PFSK-1 (cell line): ENCODE results near the gene HSPB9.

Source experiments
- FOXP2 ChIP-seq: optimal IDR thresholded peaks from 2 replicates; pipeline ENCODE3; 2011; ENCODE audit warnings: borderline replicate concordance, control low read depth, inconsistent platforms; ENCODE audit not compliant: insufficient read depth; ENCODE audit errors: extremely low read length, extremely low read depth
- POLR2AphosphoS5 ChIP-seq: IDR thresholded peaks from 2 replicates; pipeline ENCODE4 v1.6.1; 2012; ENCODE audit warnings: low read depth, mild to moderate bottlenecking, control low read depth, low read length, moderate library complexity
- SIN3A ChIP-seq: IDR thresholded peaks from 2 replicates; pipeline ENCODE4 v1.6.1; 2012; ENCODE audit warnings: mild to moderate bottlenecking, low read length, moderate library complexity, borderline replicate concordance; ENCODE audit not compliant: insufficient read depth
- TAF1 ChIP-seq: IDR thresholded peaks from 2 replicates; pipeline ENCODE4 v1.6.1; 2012; ENCODE audit warnings: low read length, control low read depth, borderline replicate concordance; ENCODE audit not compliant: insufficient read depth
- TF ChIP-seq, protein P1 (sequence below), 2 experiments: IDR thresholded peaks; 2 replicates each; pipeline versions ENCODE4 v1.6.1 to v1.8.0; 2011 to 2012; ENCODE audit warnings: low read depth in 2 of 2, low read length in 2 of 2, control low read depth in 1 of 2, inconsistent platforms in 1 of 2, mild to moderate bottlenecking in 1 of 2, moderate library complexity in 1 of 2; ENCODE audit not compliant: insufficient read depth in 1 of 2

Gene HSPB9

DNA sequence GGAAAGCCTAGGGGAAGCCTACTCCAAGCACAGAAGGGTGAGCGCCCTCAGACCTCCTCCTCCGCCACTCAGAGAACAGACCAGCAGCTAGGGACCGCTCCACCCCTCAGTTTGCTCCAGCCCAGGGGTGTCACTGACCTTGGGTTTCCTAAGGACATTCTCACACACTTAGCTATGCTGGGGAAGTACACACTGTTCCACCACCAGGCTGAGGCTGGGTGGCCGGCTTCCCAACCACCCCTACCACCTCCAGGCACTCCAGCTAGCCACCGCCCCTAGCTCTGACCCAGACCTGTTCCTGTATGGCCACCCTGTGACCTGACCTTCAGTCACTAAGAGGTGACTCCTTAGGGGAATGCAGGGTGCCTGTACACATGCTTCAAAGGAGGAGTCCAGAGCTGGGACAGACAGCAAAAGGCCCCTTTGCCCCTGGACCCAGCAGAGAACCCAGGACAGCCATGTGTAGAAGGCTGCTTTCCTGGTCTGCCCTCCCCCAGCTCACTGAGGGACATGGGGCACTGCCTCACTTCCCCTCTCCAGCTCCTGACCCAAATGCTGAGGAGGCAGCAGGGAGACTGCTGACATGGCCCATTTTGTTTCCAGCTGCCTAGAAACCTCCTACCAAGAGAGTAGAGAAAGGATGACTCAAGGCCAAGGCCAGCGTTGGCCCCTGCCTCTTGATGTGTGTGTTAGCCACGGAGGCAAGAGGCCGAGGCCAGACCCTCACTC lies 6.7 kb downstream of the HSPB9 start:
- no peak for TF ChIP-seq TAF1
- no peak for TF ChIP-seq POLR2AphosphoS5
- no peak for TF ChIP-seq FOXP2
- TF ChIP-seq SIN3A = no peak

DNA sequence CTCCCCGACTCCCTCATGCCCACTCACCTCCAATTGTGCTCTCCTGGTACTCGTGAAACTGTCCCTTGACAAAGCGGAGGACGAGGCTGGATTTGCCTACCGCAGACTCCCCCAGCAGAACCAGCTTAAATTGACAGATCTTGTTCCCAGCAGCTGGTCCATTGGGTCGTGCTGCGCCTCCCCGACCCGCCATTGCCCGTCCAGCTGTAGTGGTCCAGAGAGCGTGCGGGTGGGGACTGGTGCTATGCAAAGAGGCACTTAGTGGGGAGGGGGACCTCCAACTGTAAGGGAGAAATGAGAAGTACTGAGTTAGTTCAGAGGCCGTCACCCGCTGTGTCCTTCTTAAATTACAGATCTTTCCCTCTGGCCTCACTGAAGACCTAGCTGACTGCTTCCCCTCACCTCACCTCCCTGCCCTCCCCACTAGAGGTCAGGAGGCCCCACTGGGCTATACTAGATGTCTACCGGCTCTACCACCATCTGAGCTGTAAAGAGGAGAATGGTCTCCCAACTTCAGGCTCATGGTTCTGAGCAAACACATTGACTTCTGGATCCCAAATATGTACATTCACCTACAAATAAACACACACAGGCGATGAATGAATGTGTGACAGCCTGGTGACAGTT lies 7.8 kb downstream of the HSPB9 start:
- no peak for TF ChIP-seq SIN3A
- TF ChIP-seq TAF1 = no peak
- TF ChIP-seq FOXP2 = no peak
- TF ChIP-seq POLR2AphosphoS5 = no peak
- TF ChIP-seq, protein P1, sequence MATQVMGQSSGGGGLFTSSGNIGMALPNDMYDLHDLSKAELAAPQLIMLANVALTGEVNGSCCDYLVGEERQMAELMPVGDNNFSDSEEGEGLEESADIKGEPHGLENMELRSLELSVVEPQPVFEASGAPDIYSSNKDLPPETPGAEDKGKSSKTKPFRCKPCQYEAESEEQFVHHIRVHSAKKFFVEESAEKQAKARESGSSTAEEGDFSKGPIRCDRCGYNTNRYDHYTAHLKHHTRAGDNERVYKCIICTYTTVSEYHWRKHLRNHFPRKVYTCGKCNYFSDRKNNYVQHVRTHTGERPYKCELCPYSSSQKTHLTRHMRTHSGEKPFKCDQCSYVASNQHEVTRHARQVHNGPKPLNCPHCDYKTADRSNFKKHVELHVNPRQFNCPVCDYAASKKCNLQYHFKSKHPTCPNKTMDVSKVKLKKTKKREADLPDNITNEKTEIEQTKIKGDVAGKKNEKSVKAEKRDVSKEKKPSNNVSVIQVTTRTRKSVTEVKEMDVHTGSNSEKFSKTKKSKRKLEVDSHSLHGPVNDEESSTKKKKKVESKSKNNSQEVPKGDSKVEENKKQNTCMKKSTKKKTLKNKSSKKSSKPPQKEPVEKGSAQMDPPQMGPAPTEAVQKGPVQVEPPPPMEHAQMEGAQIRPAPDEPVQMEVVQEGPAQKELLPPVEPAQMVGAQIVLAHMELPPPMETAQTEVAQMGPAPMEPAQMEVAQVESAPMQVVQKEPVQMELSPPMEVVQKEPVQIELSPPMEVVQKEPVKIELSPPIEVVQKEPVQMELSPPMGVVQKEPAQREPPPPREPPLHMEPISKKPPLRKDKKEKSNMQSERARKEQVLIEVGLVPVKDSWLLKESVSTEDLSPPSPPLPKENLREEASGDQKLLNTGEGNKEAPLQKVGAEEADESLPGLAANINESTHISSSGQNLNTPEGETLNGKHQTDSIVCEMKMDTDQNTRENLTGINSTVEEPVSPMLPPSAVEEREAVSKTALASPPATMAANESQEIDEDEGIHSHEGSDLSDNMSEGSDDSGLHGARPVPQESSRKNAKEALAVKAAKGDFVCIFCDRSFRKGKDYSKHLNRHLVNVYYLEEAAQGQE (IDR thresholded peaks at IDR 0.05; ENCODE audit: insufficient read depth in 1 of 2, low read depth in 2 of 2, low read length in 2 of 2) = no peak

DNA sequence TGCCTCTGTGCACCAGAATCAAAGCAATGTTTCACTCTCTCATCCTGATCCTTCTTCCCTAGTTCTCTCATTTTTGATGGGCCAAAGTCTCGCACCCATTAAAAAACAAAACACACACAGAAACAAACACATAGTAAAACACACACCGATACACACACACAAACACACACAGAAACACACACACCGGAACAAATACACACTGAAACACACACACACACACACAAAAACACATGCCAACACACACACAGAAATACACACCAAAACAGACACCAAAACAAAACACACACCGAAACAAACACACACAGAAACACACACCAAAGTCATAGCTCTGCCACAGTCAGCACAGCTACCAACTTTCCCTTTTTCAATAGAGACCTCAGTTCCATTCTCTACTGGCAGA lies 8.6 kb downstream of the HSPB9 start:
- TF ChIP-seq POLR2AphosphoS5 (no peak), FOXP2 (no peak), TAF1 (no peak), SIN3A (no peak)
- TF ChIP-seq, protein P1 (IDR thresholded peaks at IDR 0.05; ENCODE audit: insufficient read depth in 1 of 2, low read depth in 2 of 2, low read length in 2 of 2) = no peak

DNA sequence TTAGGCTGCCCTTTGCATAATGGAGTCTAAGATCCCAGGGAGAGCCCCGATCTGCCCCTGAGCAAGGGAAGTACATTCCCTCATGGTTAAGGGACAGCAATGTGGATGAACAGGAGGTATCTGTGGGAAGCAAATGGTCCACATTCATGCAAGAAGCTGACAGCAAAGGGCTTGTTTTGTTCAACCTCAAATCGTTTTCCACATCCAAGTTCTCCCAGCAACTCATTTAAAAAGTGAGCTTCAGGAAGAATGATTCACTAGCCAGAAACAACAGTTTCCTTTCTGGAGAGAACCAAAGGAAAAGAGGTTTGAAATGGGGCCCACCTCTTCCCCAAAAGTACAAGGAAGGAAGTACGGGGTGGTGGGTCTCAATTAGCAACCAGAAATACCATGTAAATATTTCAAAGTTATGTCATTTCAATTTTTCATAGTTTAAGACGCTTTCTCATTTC lies 9.4 kb downstream of the HSPB9 start:
- TF ChIP-seq POLR2AphosphoS5 = no peak
- TF ChIP-seq, protein P1 (IDR thresholded peaks at IDR 0.05; ENCODE audit: insufficient read depth in 1 of 2, low read depth in 2 of 2, low read length in 2 of 2) = no peak
- no peak for TF ChIP-seq SIN3A
- no peak for TF ChIP-seq TAF1
- no peak for TF ChIP-seq FOXP2

DNA sequence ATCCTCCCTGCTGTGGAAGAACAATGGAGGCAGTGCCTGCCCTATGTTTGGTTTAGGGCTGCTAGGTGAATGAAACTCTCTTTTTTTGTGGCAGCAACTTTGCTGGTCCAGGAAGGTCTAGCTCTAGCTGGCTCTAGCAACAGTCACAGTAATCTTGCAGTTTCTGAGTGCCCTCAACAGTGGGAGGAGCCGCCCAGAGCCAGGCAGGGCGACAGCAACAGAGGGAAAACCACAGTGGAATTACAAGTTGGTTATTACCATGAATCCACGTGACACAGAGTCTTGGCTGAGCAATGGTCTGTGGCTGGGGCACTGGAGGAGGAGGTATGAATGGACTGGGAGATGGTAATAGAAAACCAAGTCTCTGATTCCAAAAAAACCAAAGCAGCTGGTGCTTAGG lies 10.3 kb downstream of the HSPB9 start:
- TF ChIP-seq FOXP2 = no peak
- TF ChIP-seq SIN3A = no peak
- TF ChIP-seq, protein P1 (IDR thresholded peaks at IDR 0.05; ENCODE audit: insufficient read depth in 1 of 2, low read depth in 2 of 2, low read length in 2 of 2) = no peak
- no peak for TF ChIP-seq POLR2AphosphoS5
- TF ChIP-seq TAF1 = no peak
